ENCODE measurements around the gene SUGCT. TPM values are rescaled to one million over a fixed set of nuclear protein-coding genes. Genes with fewer than 3 reads are reported as not detected.

Gene SUGCT
- total and polyA plus RNA-seq, 8 donors: 0.87 to 8.0 (median 2.9) TPM; not detected in 1

DNA sequence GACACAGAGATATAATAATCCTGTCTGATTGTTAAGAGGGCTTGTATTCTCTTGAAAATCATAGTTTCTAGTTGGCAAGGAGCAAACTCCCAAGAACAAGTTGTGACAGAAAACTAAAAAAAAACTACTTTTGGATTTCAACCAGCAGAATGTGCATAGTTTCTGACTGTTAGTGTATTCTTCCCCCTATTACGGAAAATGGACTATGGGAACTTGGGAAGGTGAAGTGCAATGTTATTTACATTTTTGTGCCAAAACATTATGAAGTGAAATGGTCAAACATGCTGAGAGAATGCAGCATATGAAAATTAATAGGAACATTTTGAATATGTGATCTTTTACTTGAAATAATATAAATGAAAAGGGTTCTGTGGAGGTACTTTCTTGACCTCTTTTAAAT, 660.8 kb downstream of the SUGCT start:
- Histone ChIP-seq H3K4me1 (peaks cover 0 to 10% (median 0%) of the 10 kb centered on the region in 4 donors), H3K27me3 (no peaks in the 10 kb centered on the region), H3K4me3 (no peak overlapping the region), H3K36me3 (no peaks in the 10 kb centered on the region), H3K27ac (no peak overlapping the region), H3K9me3 (no peaks in the 10 kb centered on the region)
- intact Hi-C loops (cut with DNase I; ENCODE audit: low total_unique reads): no loop called here
- 55 to 83% (median 75%) methylated on average over 1 of the region's 1 CpG for WGBS, 5 donors
- no peak for DNase-seq
- TF ChIP-seq POLR2A (IDR thresholded peaks at IDR 0.05) (no peak), POLR2AphosphoS5 (IDR thresholded peaks at IDR 0.05) (no peak), EP300 (IDR thresholded peaks at IDR 0.05) (no peak)
- TF ChIP-seq, protein P1, sequence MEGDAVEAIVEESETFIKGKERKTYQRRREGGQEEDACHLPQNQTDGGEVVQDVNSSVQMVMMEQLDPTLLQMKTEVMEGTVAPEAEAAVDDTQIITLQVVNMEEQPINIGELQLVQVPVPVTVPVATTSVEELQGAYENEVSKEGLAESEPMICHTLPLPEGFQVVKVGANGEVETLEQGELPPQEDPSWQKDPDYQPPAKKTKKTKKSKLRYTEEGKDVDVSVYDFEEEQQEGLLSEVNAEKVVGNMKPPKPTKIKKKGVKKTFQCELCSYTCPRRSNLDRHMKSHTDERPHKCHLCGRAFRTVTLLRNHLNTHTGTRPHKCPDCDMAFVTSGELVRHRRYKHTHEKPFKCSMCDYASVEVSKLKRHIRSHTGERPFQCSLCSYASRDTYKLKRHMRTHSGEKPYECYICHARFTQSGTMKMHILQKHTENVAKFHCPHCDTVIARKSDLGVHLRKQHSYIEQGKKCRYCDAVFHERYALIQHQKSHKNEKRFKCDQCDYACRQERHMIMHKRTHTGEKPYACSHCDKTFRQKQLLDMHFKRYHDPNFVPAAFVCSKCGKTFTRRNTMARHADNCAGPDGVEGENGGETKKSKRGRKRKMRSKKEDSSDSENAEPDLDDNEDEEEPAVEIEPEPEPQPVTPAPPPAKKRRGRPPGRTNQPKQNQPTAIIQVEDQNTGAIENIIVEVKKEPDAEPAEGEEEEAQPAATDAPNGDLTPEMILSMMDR (IDR thresholded peaks at IDR 0.05): no peak

DNA sequence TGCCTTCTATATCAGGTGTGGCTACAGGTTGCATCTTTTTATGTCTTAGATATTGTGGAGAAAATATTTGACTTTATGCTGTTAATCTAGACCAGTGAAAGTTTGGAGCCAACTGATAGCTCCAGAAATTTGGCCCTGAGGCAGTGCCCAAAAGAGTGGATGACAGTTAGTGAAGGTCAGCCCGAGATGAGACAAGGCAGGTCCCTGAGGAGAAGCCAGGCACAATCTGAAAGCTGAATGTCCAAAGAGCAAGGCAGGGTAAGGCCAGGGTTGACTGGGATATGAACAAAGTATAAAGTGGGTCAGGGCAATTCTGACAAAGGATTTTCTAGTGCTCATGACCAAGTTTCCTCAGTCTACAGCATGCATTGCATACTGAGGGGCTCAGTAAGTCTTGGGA, 661.9 kb downstream of the SUGCT start:
- no peaks in the 10 kb centered on the region for H3K27me3 ChIP-seq
- H3K27ac ChIP-seq: no peak overlapping the region
- no peak overlapping the region for H3K4me3 ChIP-seq
- peaks cover 0 to 10% (median 0%) of the 10 kb centered on the region in 4 donors for H3K4me1 ChIP-seq
- no peaks in the 10 kb centered on the region for H3K36me3 ChIP-seq
- DNase-seq: no peak
- intact Hi-C loops (cut with DNase I; ENCODE audit: low total_unique reads): no loop called here
- no peaks in the 10 kb centered on the region for H3K9me3 ChIP-seq
- WGBS, 5 donors: 65 to 86% (median 75%) methylated on average over 1 of the region's 1 CpG
- TF ChIP-seq POLR2AphosphoS5 (IDR thresholded peaks at IDR 0.05) (no peak), POLR2A (IDR thresholded peaks at IDR 0.05) (no peak), EP300 (IDR thresholded peaks at IDR 0.05) (no peak)
- TF ChIP-seq, protein P1 (IDR thresholded peaks at IDR 0.05): no peak

DNA sequence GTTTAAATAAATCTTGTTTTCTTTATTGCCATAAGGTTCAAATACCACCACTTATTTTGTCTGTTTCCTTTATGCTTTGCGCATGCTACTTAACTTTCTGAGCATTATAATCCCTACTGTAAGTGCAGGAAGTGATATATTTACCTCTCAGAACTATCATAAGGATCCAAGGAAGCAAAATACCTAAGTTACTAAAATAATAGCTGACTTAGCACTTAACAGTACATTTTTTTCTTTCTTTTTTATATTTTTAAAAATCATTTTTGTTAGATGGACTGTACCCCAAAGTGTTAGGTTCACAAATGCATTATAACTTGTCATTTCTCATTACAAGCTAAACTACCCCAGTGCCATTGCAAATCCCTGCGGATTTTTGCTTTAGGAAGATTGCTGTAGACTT, 663.8 kb downstream of the SUGCT start:
- Histone ChIP-seq H3K4me3 (no peak overlapping the region), H3K36me3 (no peaks in the 10 kb centered on the region), H3K27me3 (no peaks in the 10 kb centered on the region), H3K4me1 (peaks cover 0 to 10% (median 0%) of the 10 kb centered on the region in 4 donors), H3K9me3 (no peaks in the 10 kb centered on the region), H3K27ac (no peak overlapping the region)
- no peak for DNase-seq
- TF ChIP-seq, protein P1 (IDR thresholded peaks at IDR 0.05): no peak
- TF ChIP-seq POLR2A (IDR thresholded peaks at IDR 0.05) (no peak), EP300 (IDR thresholded peaks at IDR 0.05) (no peak), POLR2AphosphoS5 (IDR thresholded peaks at IDR 0.05) (no peak)
- 89 to 94% (median 93%) methylated on average over 2 of the region's 2 CpGs for WGBS, 5 donors
- intact Hi-C loops (cut with DNase I; ENCODE audit: low total_unique reads): no loop called here

GRCh38 chr7:40799493-40800403, 664.9 kb downstream of the SUGCT start:
- H3K4me3 ChIP-seq: no peak overlapping the region
- no peaks in the 10 kb centered on the region for H3K27me3 ChIP-seq
- peaks cover 0 to 10% (median 0%) of the 10 kb centered on the region in 4 donors for H3K4me1 ChIP-seq
- no peak overlapping the region for H3K27ac ChIP-seq
- H3K9me3 ChIP-seq: no peaks in the 10 kb centered on the region
- WGBS, 5 donors: 54 to 69% (median 64%) methylated on average over 8 of the region's 8 CpGs
- intact Hi-C loops (cut with DNase I; ENCODE audit: low total_unique reads): no loop called here
- H3K36me3 ChIP-seq: no peaks in the 10 kb centered on the region
- TF ChIP-seq EP300 (IDR thresholded peaks at IDR 0.05): no peak
- TF ChIP-seq POLR2A (IDR thresholded peaks at IDR 0.05): no peak
- TF ChIP-seq POLR2AphosphoS5 (IDR thresholded peaks at IDR 0.05): no peak
- TF ChIP-seq, protein P1 (IDR thresholded peaks at IDR 0.05): no peak
- peak in 1 of 2 donors; percentile 18 for DNase-seq

Measured in stomach (tissue), 9 donors.